Caco-2 (cell line): Measurements from ENCODE around the gene CHKB. TPM values are rescaled to one million over a fixed set of nuclear protein-coding genes. Genes with fewer than 3 reads are reported as not detected.

Experiments used
- BruUV-seq: library from RNA; stranded (reverse); fragments of 400-500 nt; replicated peaks from 2 replicates; lab custom pipeline; 2021; lab: Mats Ljungman, UMichigan
- CTCF ChIA-PET: fragments of 300-600 bp; sonication (Branson Sonifier 250); formaldehyde crosslinking; loops from one replicate; lab custom pipeline; 2022; ENCODE audit warnings: antibody characterized with exemption; lab: Charles Lee
- POLR2A ChIA-PET: fragments of 300-600 bp; sonication (Branson Sonifier 250); formaldehyde crosslinking; loops from one replicate; lab custom pipeline; 2022; ENCODE audit warnings: antibody characterized with exemption; lab: Charles Lee
- DNase-seq, 2 experiments: peaks; one replicate each; pipeline versions ENCODE4 v3.0.0 to v3.0.0-alpha.2; 2020 to 2022
- H3K27me3 ChIP-seq: replicated peaks from 2 replicates; pipeline ENCODE4 v1.6.0; 2011; ENCODE audit warnings: low read length; ENCODE audit not compliant: control insufficient read depth, insufficient read depth
- H3K36me3 ChIP-seq: 2 replicates; pipeline ENCODE4 v1.5.1; 2011; ENCODE audit warnings: low read length; ENCODE audit not compliant: control insufficient read depth, insufficient read depth
- H3K4me1 ChIP-seq: fragments of 250-450 bp; sonication (Bioruptor Pico); 2 replicates; pipeline ENCODE4 v1.5.1; 2020; ENCODE audit warnings: mild to moderate bottlenecking
- H3K4me3 ChIP-seq: 2 replicates; pipeline ENCODE4 v1.5.1; 2011; ENCODE audit warnings: low read depth, mild to moderate bottlenecking, control low read depth, low read length
- H3K9me3 ChIP-seq: fragments of 250-450 bp; sonication (Bioruptor Pico); 2 replicates; pipeline ENCODE4 v1.5.1; 2020; ENCODE audit warnings: mild to moderate bottlenecking, moderate library complexity
- H3K27ac Mint-ChIP-seq: one replicate; pipeline ENCODE4 v1.8.0; 2022; ENCODE audit warnings: mixed read lengths; ENCODE audit not compliant: unreplicated experiment
- H3K27me3 Mint-ChIP-seq: one replicate; pipeline ENCODE4 v1.8.0; 2022; ENCODE audit warnings: mixed read lengths; ENCODE audit not compliant: insufficient read depth, unreplicated experiment
- H3K36me3 Mint-ChIP-seq: one replicate; pipeline ENCODE4 v1.8.0; 2022; ENCODE audit warnings: mild to moderate bottlenecking, mixed read lengths; ENCODE audit not compliant: insufficient read depth, unreplicated experiment
- H3K4me1 Mint-ChIP-seq: one replicate; pipeline ENCODE4 v1.8.0; 2022; ENCODE audit warnings: low read depth, mixed read lengths; ENCODE audit not compliant: unreplicated experiment
- H3K4me3 Mint-ChIP-seq: one replicate; pipeline ENCODE4 v1.8.0; 2022; ENCODE audit warnings: mild to moderate bottlenecking, moderate library complexity, mixed read lengths; ENCODE audit not compliant: unreplicated experiment
- H3K9me3 Mint-ChIP-seq: one replicate; pipeline ENCODE4 v1.8.0; 2022; ENCODE audit warnings: mixed read lengths; ENCODE audit not compliant: unreplicated experiment
- intact Hi-C: fragments of 100-400 bp; cut with micrococcal nuclease; formaldehyde crosslinking; loops from one replicate; pipeline ENCODE4 v1.10.0; 2022; ENCODE audit not compliant: unreplicated experiment
- total RNA-seq: library from RNA; stranded (reverse); gene quantifications from 2 replicates; pipeline ENCODE4 v1.2.3, GENCODE V29; 2022
- TF ChIP-seq, protein P1 (sequence below), 2 experiments: fragments of 200-600 bp in 1 of 2; IDR thresholded peaks; 1 replicate in 1 of 2; 2 replicates in 1 of 2; pipeline versions ENCODE4 v1.5.1 to v1.8.0; 2011 to 2022; ENCODE audit warnings: antibody characterized with exemption in 1 of 2, control low read depth in 1 of 2, inconsistent platforms in 1 of 2, low read depth in 1 of 2, low read length in 1 of 2, mild to moderate bottlenecking in 1 of 2, moderate library complexity in 1 of 2; ENCODE audit not compliant: insufficient read depth in 1 of 2, severe bottlenecking in 1 of 2, unreplicated experiment in 1 of 2

The CHKB gene
- total RNA-seq, 1 experiment from 2014 or later: 43.3 TPM

DNA sequence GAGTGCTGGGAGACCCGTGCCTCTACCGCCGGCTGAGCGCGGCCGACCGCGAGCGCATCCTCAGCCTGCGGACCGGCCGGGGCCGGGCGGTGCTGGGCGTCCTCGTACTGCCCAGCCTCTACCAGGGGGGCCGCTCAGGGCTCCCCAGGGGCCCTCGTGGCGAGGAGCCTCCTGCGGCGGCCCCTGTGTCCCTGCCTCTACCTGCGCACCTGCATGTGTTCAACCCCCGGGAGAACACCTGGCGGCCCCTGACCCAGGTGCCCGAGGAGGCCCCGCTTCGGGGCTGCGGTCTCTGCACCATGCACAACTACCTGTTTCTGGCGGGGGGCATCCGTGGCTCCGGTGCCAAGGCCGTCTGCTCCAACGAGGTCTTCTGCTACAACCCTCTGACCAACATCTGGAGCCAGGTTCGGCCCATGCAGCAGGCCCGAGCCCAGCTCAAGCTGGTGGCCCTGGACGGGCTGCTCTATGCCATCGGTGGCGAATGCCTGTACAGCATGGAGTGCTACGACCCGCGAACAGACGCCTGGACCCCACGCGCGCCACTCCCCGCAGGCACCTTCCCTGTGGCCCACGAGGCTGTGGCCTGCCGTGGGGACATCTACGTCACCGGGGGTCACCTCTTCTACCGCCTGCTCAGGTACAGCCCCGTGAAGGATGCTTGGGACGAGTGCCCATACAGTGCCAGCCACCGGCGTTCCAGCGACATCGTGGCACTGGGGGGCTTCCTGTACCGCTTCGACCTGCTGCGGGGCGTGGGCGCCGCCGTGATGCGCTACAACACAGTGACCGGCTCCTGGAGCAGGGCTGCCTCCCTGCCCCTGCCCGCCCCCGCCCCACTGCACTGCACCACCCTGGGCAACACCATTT, 33.5 kb downstream of the CHKB start:
- no peaks in the 10 kb centered on the region for H3K9me3 Mint-ChIP-seq
- H3K27me3 Mint-ChIP-seq: no peaks in the 10 kb centered on the region
- H3K4me3 Mint-ChIP-seq: no peak overlapping the region
- intact Hi-C loops: no loop called here
- TF ChIP-seq, protein P1, sequence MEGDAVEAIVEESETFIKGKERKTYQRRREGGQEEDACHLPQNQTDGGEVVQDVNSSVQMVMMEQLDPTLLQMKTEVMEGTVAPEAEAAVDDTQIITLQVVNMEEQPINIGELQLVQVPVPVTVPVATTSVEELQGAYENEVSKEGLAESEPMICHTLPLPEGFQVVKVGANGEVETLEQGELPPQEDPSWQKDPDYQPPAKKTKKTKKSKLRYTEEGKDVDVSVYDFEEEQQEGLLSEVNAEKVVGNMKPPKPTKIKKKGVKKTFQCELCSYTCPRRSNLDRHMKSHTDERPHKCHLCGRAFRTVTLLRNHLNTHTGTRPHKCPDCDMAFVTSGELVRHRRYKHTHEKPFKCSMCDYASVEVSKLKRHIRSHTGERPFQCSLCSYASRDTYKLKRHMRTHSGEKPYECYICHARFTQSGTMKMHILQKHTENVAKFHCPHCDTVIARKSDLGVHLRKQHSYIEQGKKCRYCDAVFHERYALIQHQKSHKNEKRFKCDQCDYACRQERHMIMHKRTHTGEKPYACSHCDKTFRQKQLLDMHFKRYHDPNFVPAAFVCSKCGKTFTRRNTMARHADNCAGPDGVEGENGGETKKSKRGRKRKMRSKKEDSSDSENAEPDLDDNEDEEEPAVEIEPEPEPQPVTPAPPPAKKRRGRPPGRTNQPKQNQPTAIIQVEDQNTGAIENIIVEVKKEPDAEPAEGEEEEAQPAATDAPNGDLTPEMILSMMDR (IDR thresholded peaks at IDR 0.05; ENCODE audit: insufficient read depth in 1 of 2, low read depth in 1 of 2, low read length in 1 of 2, severe bottlenecking in 1 of 2, unreplicated experiment in 1 of 2): no peak
- H3K9me3 ChIP-seq: no peaks in the 10 kb centered on the region
- BruUV-seq: no TSS peak
- H3K4me3 ChIP-seq: no peak overlapping the region
- peaks cover 6% of the 10 kb centered on the region for H3K36me3 Mint-ChIP-seq
- H3K4me1 Mint-ChIP-seq: peaks cover 6% of the 10 kb centered on the region
- no peaks in the 10 kb centered on the region for H3K4me1 ChIP-seq
- ChIA-PET POLR2A (no interaction called here), CTCF (no interaction called here)
- no peak for DNase-seq
- no peak overlapping the region for H3K27ac Mint-ChIP-seq
- H3K27me3 ChIP-seq: no peaks in the 10 kb centered on the region
- no peaks in the 10 kb centered on the region for H3K36me3 ChIP-seq

DNA sequence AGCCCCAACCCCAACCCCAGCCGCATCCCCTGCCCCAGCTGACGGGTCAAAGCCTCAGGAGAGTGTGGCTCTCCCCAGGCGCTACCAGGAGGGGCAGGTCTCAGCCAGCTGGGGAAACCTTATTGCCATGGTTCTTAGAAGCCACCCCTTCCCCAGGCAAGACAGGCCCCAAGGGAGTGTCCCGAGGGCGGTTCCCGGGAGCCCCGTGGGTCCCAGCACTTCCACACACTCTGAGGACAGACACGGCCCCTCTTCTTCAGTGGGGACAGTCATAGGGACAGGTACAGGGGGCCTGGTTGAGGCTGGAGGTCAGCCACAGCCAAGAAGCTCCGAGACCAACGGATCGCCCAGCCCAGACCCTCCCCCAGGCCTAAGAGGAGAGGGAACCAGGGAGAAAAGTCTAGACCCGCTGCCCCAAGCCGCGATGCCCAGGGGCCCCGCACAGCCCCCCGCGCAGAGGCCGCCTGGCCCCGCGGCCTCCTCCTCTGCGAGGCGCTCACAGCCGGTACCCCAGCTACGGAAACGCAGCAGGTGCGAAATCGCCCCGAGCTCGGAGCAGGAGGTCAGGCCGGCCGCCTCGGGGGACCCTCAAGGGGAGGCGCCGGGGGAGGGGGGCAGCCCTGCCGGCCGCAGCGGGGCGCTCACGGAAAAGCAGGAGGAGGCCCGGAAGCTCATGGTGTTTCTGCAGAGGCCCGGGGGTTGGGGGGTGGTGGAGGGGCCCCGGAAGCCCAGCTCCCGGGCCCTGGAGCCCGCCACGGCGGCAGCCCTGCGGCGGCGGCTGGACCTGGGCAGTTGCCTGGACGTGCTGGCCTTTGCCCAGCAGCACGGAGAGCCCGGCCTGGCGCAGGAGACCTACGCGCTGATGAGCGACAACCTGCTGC, 34.4 kb downstream of the CHKB start:
- no TSS peak for BruUV-seq
- peaks cover 6% of the 10 kb centered on the region for H3K4me1 Mint-ChIP-seq

More for the DNA sequence above, 34.4 kb downstream of the CHKB start:
- no peak for DNase-seq
- intact Hi-C loops: no loop called here
- H3K9me3 Mint-ChIP-seq: no peaks in the 10 kb centered on the region
- TF ChIP-seq, protein P1 (IDR thresholded peaks at IDR 0.05; ENCODE audit: insufficient read depth in 1 of 2, low read depth in 1 of 2, low read length in 1 of 2, severe bottlenecking in 1 of 2, unreplicated experiment in 1 of 2): no peak
- Histone ChIP-seq H3K36me3 (no peaks in the 10 kb centered on the region), H3K9me3 (no peaks in the 10 kb centered on the region), H3K4me3 (no peak overlapping the region), H3K4me1 (no peaks in the 10 kb centered on the region), H3K27me3 (no peaks in the 10 kb centered on the region)
- H3K27ac Mint-ChIP-seq: no peak overlapping the region
- H3K4me3 Mint-ChIP-seq: no peak overlapping the region
- peaks cover 6% of the 10 kb centered on the region for H3K36me3 Mint-ChIP-seq
- H3K27me3 Mint-ChIP-seq: no peaks in the 10 kb centered on the region
- ChIA-PET POLR2A (interaction anchor here (0.9 kb wide), 1 partner anchor 16 kb away, joined by 4 read pairs; no protein-coding TSS in a partner anchor), CTCF (interaction anchor here (0.8 kb wide), 2 partner anchors 15 to 227 kb away, joined by 3 to 5 read pairs; no protein-coding TSS in a partner anchor)
